Activated T-cell treated with anti-CD3 and anti-CD28 coated beads, Interleukin-2, amount 50 U/mL, for 24 hours (primary cell): ENCODE results near the gene RUNX3.
A peak's percentile ranks its signal among the peaks of the same experiment; 100 is the strongest.

Experiments
- DNase-seq: peaks from one replicate; pipeline ENCODE4 v3.0.0-alpha.2; 2020
- H3K27ac Mint-ChIP-seq: 2 replicates; pipeline ENCODE4 v1.8.0; 2020; ENCODE audit warnings: mild to moderate bottlenecking, mixed read lengths
- H3K27me3 Mint-ChIP-seq: 2 replicates; pipeline ENCODE4 v1.8.0; 2020; ENCODE audit warnings: mixed read lengths
- H3K36me3 Mint-ChIP-seq: 2 replicates; pipeline ENCODE4 v1.8.0; 2020; ENCODE audit warnings: low read depth, mixed read lengths
- H3K4me1 Mint-ChIP-seq: 2 replicates; pipeline ENCODE4 v1.8.0; 2020; ENCODE audit warnings: low read depth, mixed read lengths
- H3K4me3 Mint-ChIP-seq: 2 replicates; pipeline ENCODE4 v1.8.0; 2020; ENCODE audit warnings: mild to moderate bottlenecking, moderate library complexity, mixed read lengths
- H3K9me3 Mint-ChIP-seq: 2 replicates; pipeline ENCODE4 v1.8.0; 2020; ENCODE audit warnings: mixed read lengths

Gene RUNX3

DNA sequence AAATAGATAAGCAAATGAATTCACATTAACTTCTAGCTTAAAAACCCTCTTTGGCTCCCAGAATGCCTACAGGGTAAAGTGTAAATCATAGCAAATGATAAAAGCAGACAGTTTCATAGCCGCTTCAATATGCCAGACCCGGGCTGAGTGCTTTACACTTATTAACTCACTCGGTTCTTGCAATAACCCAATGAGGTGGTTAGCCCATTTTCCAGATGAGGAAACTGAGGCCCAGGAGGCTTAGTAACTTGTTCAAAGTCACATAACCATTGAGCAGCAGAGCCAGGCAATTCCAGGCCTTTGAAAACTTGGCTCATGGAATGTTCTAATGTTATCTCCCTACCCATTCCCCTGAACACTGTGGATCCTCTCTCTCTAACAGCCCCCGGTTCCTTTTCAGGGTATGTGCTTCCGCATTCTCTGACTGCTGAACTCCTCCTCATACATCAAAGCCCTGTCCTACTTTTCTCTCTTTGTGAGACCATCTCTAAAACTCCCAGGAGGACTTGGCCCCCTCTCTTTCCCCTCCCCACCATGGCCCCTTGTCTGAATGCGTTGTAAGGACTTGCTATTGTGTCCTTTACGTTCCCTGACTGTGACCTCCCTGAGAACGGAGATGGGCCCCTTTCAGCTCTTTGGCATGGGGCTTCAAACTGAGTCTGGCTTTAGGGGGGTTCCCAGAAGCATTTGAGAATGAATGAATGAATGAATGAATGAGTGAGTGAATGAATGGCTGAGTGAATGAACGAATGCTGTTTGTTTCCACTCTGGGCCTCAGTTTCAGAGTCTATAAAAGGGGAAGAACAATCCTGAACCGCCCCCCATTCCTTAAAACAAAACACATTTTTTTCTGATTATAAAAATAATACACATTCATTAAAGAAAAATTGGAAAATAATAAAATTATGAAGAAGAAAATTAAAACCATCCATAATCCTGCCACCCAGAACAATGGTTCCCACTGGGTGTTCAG lies 15.6 kb upstream of the RUNX3 start:
- no peak overlapping the region for H3K4me3 Mint-ChIP-seq
- H3K27me3 Mint-ChIP-seq: no peaks in the 10 kb centered on the region
- H3K27ac Mint-ChIP-seq: peak overlapping the region; percentile 80
- H3K9me3 Mint-ChIP-seq: no peaks in the 10 kb centered on the region
- peaks cover 94% of the 10 kb centered on the region for H3K36me3 Mint-ChIP-seq
- H3K4me1 Mint-ChIP-seq: peaks cover 72% of the 10 kb centered on the region
- no peak for DNase-seq

DNA sequence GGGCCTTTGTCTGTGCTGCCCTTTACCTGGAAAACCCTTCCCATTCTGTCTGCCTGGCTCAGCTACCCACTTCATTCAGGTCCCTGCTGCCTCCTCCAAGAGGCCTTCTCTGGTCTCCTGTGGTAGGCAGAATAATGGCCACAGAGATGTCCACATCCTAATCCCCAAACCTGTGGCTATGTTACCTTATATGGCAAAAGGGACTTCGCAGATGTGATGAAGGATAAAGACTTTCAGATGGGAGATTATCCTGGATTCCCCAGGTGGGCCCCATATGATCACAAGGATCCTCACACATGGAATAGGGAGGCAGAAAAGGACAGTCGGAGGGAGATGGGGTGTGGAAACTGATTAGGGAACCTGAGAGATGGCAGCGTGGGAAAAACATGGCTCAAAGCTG lies 14.2 kb upstream of the RUNX3 start:
- peaks cover 94% of the 10 kb centered on the region for H3K36me3 Mint-ChIP-seq
- H3K4me3 Mint-ChIP-seq: no peak overlapping the region
- no peak for DNase-seq
- peaks cover 67% of the 10 kb centered on the region for H3K4me1 Mint-ChIP-seq
- no peaks in the 10 kb centered on the region for H3K9me3 Mint-ChIP-seq
- H3K27ac Mint-ChIP-seq: peak overlapping the region; percentile 79
- H3K27me3 Mint-ChIP-seq: no peaks in the 10 kb centered on the region

- peaks cover 94% of the 10 kb centered on the region for H3K36me3 Mint-ChIP-seq
- H3K4me1 Mint-ChIP-seq: peaks cover 66% of the 10 kb centered on the region
- peak overlapping the region; percentile 35 for H3K27ac Mint-ChIP-seq
Observed at GRCh38 chr1:24942789-24943188, 12.7 kb upstream of the RUNX3 start.

GRCh38 chr1:24941564-24941963 lies 11.5 kb upstream of the RUNX3 start:
- Mint-ChIP-seq H3K4me3 (no peak overlapping the region), H3K27me3 (no peaks in the 10 kb centered on the region), H3K9me3 (no peaks in the 10 kb centered on the region), H3K36me3 (peaks cover 94% of the 10 kb centered on the region), H3K4me1 (peaks cover 65% of the 10 kb centered on the region), H3K27ac (peak overlapping the region; percentile 35)
- no peak for DNase-seq

More at GRCh38 chr1:24942789-24943188, 12.7 kb upstream of the RUNX3 start:
- Mint-ChIP-seq H3K9me3 (no peaks in the 10 kb centered on the region), H3K27me3 (no peaks in the 10 kb centered on the region), H3K4me3 (no peak overlapping the region)
- no peak for DNase-seq

- Mint-ChIP-seq H3K4me3 (no peak overlapping the region), H3K27me3 (no peaks in the 10 kb centered on the region), H3K36me3 (peaks cover 97% of the 10 kb centered on the region), H3K4me1 (peaks cover 70% of the 10 kb centered on the region), H3K27ac (peak overlapping the region; percentile 76), H3K9me3 (no peaks in the 10 kb centered on the region)
- no peak for DNase-seq
Observed at GRCh38 chr1:24940231-24940630, 10.2 kb upstream of the RUNX3 start.

- no peaks in the 10 kb centered on the region for H3K9me3 Mint-ChIP-seq
- H3K27me3 Mint-ChIP-seq: no peaks in the 10 kb centered on the region
- no peak for DNase-seq
- peaks cover 74% of the 10 kb centered on the region for H3K4me1 Mint-ChIP-seq
- peaks cover 96% of the 10 kb centered on the region for H3K36me3 Mint-ChIP-seq
- H3K27ac Mint-ChIP-seq: peak overlapping the region; percentile 76
- no peak overlapping the region for H3K4me3 Mint-ChIP-seq
Observed at GRCh38 chr1:24939675-24940193, 9.7 kb upstream of the RUNX3 start.

- peak overlapping the region; percentile 45 for H3K27ac Mint-ChIP-seq
- no peaks in the 10 kb centered on the region for H3K9me3 Mint-ChIP-seq
- H3K27me3 Mint-ChIP-seq: no peaks in the 10 kb centered on the region
- peaks cover 74% of the 10 kb centered on the region for H3K4me1 Mint-ChIP-seq
- H3K36me3 Mint-ChIP-seq: peaks cover 96% of the 10 kb centered on the region
- no peak for DNase-seq
- H3K4me3 Mint-ChIP-seq: no peak overlapping the region
Observed at GRCh38 chr1:24939040-24939674, 9.1 kb upstream of the RUNX3 start.

GRCh38 chr1:24938276-24938675 lies 8.2 kb upstream of the RUNX3 start:
- Mint-ChIP-seq H3K27ac (peak overlapping the region; percentile 75), H3K4me1 (peaks cover 79% of the 10 kb centered on the region), H3K27me3 (no peaks in the 10 kb centered on the region), H3K9me3 (no peaks in the 10 kb centered on the region), H3K36me3 (peaks cover 96% of the 10 kb centered on the region), H3K4me3 (no peak overlapping the region)
- no peak for DNase-seq

- Mint-ChIP-seq H3K4me1 (peaks cover 85% of the 10 kb centered on the region), H3K27me3 (no peaks in the 10 kb centered on the region), H3K36me3 (peaks cover 96% of the 10 kb centered on the region), H3K4me3 (no peak overlapping the region), H3K27ac (peak overlapping the region; percentile 75), H3K9me3 (no peaks in the 10 kb centered on the region)
- DNase-seq: no peak
Observed at GRCh38 chr1:24936684-24937083, 6.6 kb upstream of the RUNX3 start.

GRCh38 chr1:24935615-24936484 lies 5.8 kb upstream of the RUNX3 start:
- no peak for DNase-seq
- Mint-ChIP-seq H3K27me3 (no peaks in the 10 kb centered on the region), H3K4me3 (peak overlapping the region; percentile 12), H3K36me3 (peaks cover 96% of the 10 kb centered on the region), H3K4me1 (peaks cover 86% of the 10 kb centered on the region), H3K9me3 (no peaks in the 10 kb centered on the region), H3K27ac (peak overlapping the region; percentile 75)

- Mint-ChIP-seq H3K4me1 (peaks cover 87% of the 10 kb centered on the region), H3K36me3 (peaks cover 95% of the 10 kb centered on the region), H3K4me3 (no peak overlapping the region), H3K27ac (peak overlapping the region; percentile 90), H3K9me3 (no peaks in the 10 kb centered on the region), H3K27me3 (no peaks in the 10 kb centered on the region)
- DNase-seq: no peak
Observed at GRCh38 chr1:24935196-24935526, 5.1 kb upstream of the RUNX3 start.

- H3K36me3 Mint-ChIP-seq: peaks cover 89% of the 10 kb centered on the region
Observed at GRCh38 chr1:24934310-24935195, 4.5 kb upstream of the RUNX3 start.

GRCh38 chr1:24933468-24933867 lies 3.4 kb upstream of the RUNX3 start:
- Mint-ChIP-seq H3K27me3 (no peaks in the 10 kb centered on the region), H3K27ac (peak overlapping the region; percentile 90), H3K4me1 (peaks cover 76% of the 10 kb centered on the region), H3K4me3 (peak overlapping the region; percentile 60), H3K9me3 (no peaks in the 10 kb centered on the region), H3K36me3 (peaks cover 86% of the 10 kb centered on the region)
- no peak for DNase-seq

More at GRCh38 chr1:24934310-24935195, 4.5 kb upstream of the RUNX3 start:
- H3K9me3 Mint-ChIP-seq: no peaks in the 10 kb centered on the region
- peaks cover 84% of the 10 kb centered on the region for H3K4me1 Mint-ChIP-seq
- H3K27ac Mint-ChIP-seq: peak overlapping the region; percentile 90
- no peak for DNase-seq
- H3K27me3 Mint-ChIP-seq: no peaks in the 10 kb centered on the region
- no peak overlapping the region for H3K4me3 Mint-ChIP-seq
